Central memory CD8-positive, alpha-beta T cell (primary cell): Measurements from ENCODE around the gene DFFB.
"Not testable (repeated sequence)": the region's sequence is repeated elsewhere in the genome, so short reads cannot be mapped to it uniquely, and the experiment has no call there.

Source experiments
- ATAC-seq: fragments of 150-1000 bp; cut with Tn5 transposase; replicated peaks from 2 replicates; pipeline ENCODE4 v1.10.0; 2022; ENCODE audit warnings: mild to moderate bottlenecking, moderate FRiP score, moderate number of reproducible peaks; ENCODE audit not compliant: poor library complexity, severe bottlenecking; ENCODE audit errors: extremely low read depth
- DNase-seq, 2 donors: peaks; one replicate each; pipeline ENCODE4 v3.0.0; 2021; ENCODE audit warnings: low spot score in 2 of 2
- H3K27ac Mint-ChIP-seq: one replicate; pipeline ENCODE4 v1.8.0; 2022; ENCODE audit warnings: low read depth, mild to moderate bottlenecking, moderate library complexity, mixed read lengths
- H3K27me3 Mint-ChIP-seq: one replicate; pipeline ENCODE4 v1.8.0; 2022; ENCODE audit warnings: mixed read lengths
- H3K36me3 Mint-ChIP-seq: one replicate; pipeline ENCODE4 v1.8.0; 2022; ENCODE audit warnings: mild to moderate bottlenecking, moderate library complexity, mixed read lengths; ENCODE audit not compliant: insufficient read depth
- H3K4me1 Mint-ChIP-seq: one replicate; pipeline ENCODE4 v1.8.0; 2022; ENCODE audit warnings: mixed read lengths
- H3K4me3 Mint-ChIP-seq: one replicate; pipeline ENCODE4 v1.8.0; 2022; ENCODE audit warnings: mild to moderate bottlenecking, moderate library complexity, mixed read lengths
- H3K9me3 Mint-ChIP-seq: one replicate; pipeline ENCODE4 v1.8.0; 2022; ENCODE audit warnings: mixed read lengths

Gene DFFB

DNA sequence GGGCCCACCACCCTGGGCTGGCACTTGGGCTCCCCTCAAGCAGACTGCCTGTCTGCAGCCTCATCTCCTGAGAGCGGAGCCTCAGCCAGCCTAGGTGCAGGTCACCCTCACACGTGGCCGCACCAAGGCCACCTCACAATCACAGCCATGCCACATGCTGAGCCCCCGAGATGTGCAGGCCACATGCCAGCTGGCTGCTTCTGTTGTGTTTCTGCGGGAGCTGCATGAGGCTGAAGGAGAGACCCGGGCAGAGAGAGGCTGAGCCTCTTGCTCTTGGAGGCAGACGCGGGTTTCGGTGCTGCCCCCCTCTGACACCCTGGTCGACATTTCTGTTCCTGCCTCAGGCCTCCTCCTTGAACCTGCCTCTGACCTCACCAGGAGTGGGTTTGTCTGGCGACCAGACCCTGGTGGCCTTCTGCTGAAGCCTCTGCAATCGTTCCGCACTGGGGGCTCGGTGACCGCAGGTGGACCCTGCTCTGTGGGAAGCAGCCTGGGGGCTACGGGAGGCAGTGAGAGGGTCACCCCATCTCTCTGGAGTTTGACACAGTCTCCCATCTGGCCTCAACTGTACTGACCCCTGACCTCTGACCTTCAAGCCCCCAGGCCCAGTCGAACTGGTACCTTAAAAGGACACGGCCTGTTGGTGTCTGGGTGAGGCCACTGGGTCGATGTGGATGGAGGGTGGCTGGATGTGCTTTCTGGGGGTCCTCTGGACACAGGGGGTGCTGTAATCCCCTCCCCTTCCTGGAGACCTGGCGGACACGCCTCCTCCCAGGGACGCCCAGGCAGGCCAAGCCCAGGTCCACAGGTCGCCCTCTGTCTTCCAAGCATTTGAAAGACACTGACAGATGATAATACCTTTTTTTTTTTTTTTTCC lies 55.8 kb downstream of the DFFB start:
- H3K4me3 Mint-ChIP-seq, result no peak overlapping the region
- H3K27me3 Mint-ChIP-seq, result peaks cover 10% of the 10 kb centered on the region
- H3K36me3 Mint-ChIP-seq, result peaks cover 3% of the 10 kb centered on the region
- no peak for DNase-seq
- ATAC-seq, result no peak
- H3K27ac Mint-ChIP-seq, result no peak overlapping the region
- no peaks in the 10 kb centered on the region for H3K9me3 Mint-ChIP-seq
- H3K4me1 Mint-ChIP-seq, result peaks cover 5% of the 10 kb centered on the region

DNA sequence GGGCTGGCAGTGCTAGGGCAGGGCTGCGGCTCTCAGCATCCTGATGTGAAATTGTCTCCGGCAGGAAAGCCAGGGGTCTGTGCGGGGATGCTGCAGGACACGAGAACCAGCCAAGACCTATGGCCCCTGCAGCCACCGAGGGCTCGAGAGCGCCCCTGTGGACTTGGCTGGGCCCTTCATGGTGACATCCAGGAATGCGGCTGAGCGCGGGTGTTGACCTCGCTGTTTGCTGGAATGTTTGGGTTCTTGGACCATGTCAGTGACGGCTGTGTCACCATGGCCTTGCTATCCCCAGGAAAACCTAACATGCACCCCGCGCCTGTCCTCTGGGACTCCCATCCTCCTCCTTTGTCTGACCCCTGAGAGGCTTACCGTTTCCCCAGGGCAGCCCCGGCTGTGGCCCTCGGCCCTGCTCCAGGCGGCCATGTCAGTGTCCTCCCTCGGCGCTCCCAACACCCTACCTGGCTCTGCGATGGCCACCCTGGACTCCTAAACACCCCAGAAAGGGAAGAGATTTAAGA lies 57.1 kb downstream of the DFFB start:
- Mint-ChIP-seq H3K9me3 (no peaks in the 10 kb centered on the region), H3K4me1 (peaks cover 5% of the 10 kb centered on the region), H3K4me3 (no peak overlapping the region), H3K36me3 (peaks cover 3% of the 10 kb centered on the region), H3K27ac (no peak overlapping the region), H3K27me3 (peaks cover 19% of the 10 kb centered on the region)
- no peak for DNase-seq
- no peak for ATAC-seq

- H3K4me3 Mint-ChIP-seq, result no peak overlapping the region
- no peak for ATAC-seq
- peaks cover 5% of the 10 kb centered on the region for H3K4me1 Mint-ChIP-seq
- peaks cover 19% of the 10 kb centered on the region for H3K27me3 Mint-ChIP-seq
- H3K36me3 Mint-ChIP-seq, result peaks cover 3% of the 10 kb centered on the region
- H3K9me3 Mint-ChIP-seq, result no peaks in the 10 kb centered on the region
- DNase-seq, result no peak
- no peak overlapping the region for H3K27ac Mint-ChIP-seq
Observed at GRCh38 chr1:3914911-3915310, 57.6 kb downstream of the DFFB start.

GRCh38 chr1:3915551-3916121 lies 58.4 kb downstream of the DFFB start:
- ATAC-seq (no peak), DNase-seq (no peak)
- Mint-ChIP-seq H3K4me3 (no peak overlapping the region), H3K4me1 (peaks cover 4% of the 10 kb centered on the region), H3K9me3 (no peaks in the 10 kb centered on the region), H3K36me3 (peaks cover 3% of the 10 kb centered on the region), H3K27ac (no peak overlapping the region), H3K27me3 (peaks cover 19% of the 10 kb centered on the region)

GRCh38 chr1:3917761-3918160 lies 60.5 kb downstream of the DFFB start:
- Mint-ChIP-seq H3K4me3 (no peak overlapping the region), H3K27me3 (peaks cover 19% of the 10 kb centered on the region), H3K9me3 (no peaks in the 10 kb centered on the region), H3K4me1 (no peaks in the 10 kb centered on the region), H3K27ac (no peak overlapping the region), H3K36me3 (peaks cover 3% of the 10 kb centered on the region)
- ATAC-seq (no peak), DNase-seq (no peak)

DNA sequence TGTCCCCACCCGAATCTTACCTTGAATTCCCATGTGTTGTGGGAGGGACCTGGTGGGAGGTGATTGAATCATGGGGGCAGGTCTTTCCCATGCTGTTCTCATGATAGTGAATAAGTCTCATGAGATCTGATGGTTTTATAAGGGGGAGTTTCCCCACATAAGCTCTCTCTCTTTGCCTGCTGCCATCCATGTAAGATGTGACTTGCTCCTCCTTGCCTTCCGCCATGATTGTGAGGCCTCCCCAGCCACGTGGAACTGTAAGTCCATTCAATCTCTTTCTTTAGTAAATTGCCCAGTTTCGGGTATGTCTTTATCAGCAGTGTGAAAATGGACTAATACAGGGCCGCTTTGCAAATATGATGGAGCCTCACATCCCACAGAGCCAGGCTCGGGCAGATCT lies 61.1 kb downstream of the DFFB start:
- H3K4me1 Mint-ChIP-seq, H3K27ac Mint-ChIP-seq, ATAC-seq, DNase-seq, H3K36me3 Mint-ChIP-seq, H3K9me3 Mint-ChIP-seq, H3K4me3 Mint-ChIP-seq: not testable (repeated sequence)
- H3K27me3 Mint-ChIP-seq, result peaks cover 19% of the 10 kb centered on the region

DNA sequence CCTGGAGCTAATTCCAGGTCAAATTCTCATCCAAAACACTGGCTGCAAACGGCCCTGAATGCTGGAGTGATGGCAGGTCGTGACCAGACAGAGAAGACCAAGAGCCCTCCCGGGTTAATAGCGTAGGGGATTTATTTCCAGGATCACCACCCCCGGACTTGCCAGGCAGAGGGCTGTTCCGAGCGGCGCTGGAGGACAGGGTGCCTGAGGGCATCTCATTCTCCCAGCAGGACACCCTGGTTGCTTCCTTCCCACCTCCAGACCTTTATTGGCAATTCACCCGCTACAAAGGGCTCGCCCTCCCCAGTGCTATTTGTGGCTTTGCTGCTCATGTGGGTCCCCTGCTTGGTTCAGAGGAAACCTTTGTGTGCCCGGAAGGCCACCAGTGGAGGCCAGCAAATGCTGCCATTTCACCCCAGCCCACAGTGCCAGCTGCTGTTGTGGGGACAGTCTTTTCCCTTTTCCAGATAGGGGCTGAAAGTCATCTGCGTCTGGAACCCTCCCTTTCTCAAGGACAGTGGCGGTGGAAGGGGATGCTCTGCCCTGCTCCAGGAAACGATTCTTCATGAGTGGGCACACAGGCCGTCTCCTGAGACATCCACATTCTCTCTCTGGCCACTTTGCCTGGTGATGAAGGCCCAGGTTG lies 61.8 kb downstream of the DFFB start:
- Mint-ChIP-seq H3K36me3 (no peaks in the 10 kb centered on the region), H3K27ac (no peak overlapping the region), H3K27me3 (peaks cover 19% of the 10 kb centered on the region), H3K9me3 (no peaks in the 10 kb centered on the region), H3K4me1 (no peaks in the 10 kb centered on the region), H3K4me3 (no peak overlapping the region)
- no peak for DNase-seq
- ATAC-seq, result no peak

- H3K36me3 Mint-ChIP-seq, result no peaks in the 10 kb centered on the region
- H3K4me1 Mint-ChIP-seq, result no peaks in the 10 kb centered on the region
- ATAC-seq (no peak), DNase-seq (no peak)
- H3K9me3 Mint-ChIP-seq, result no peaks in the 10 kb centered on the region
- no peak overlapping the region for H3K4me3 Mint-ChIP-seq
- H3K27me3 Mint-ChIP-seq, result peaks cover 19% of the 10 kb centered on the region
- H3K27ac Mint-ChIP-seq, result no peak overlapping the region
Observed at GRCh38 chr1:3919706-3920105, 62.4 kb downstream of the DFFB start.

- DNase-seq, result no peak
- Mint-ChIP-seq H3K4me3 (no peak overlapping the region), H3K27me3 (peaks cover 11% of the 10 kb centered on the region), H3K27ac (no peak overlapping the region), H3K36me3 (no peaks in the 10 kb centered on the region), H3K9me3 (no peaks in the 10 kb centered on the region), H3K4me1 (no peaks in the 10 kb centered on the region)
- ATAC-seq, result no peak
Observed at GRCh38 chr1:3921765-3922164, 64.5 kb downstream of the DFFB start.

- no peaks in the 10 kb centered on the region for H3K4me1 Mint-ChIP-seq
- peak in 1 of 2 donors; percentile 35 for DNase-seq
- ATAC-seq, result peak; percentile 87
- no peaks in the 10 kb centered on the region for H3K9me3 Mint-ChIP-seq
- peaks cover 10% of the 10 kb centered on the region for H3K27me3 Mint-ChIP-seq
- H3K4me3 Mint-ChIP-seq, result no peak overlapping the region
- no peaks in the 10 kb centered on the region for H3K36me3 Mint-ChIP-seq
- no peak overlapping the region for H3K27ac Mint-ChIP-seq
Observed at GRCh38 chr1:3922201-3922725, 65.0 kb downstream of the DFFB start.

DNA sequence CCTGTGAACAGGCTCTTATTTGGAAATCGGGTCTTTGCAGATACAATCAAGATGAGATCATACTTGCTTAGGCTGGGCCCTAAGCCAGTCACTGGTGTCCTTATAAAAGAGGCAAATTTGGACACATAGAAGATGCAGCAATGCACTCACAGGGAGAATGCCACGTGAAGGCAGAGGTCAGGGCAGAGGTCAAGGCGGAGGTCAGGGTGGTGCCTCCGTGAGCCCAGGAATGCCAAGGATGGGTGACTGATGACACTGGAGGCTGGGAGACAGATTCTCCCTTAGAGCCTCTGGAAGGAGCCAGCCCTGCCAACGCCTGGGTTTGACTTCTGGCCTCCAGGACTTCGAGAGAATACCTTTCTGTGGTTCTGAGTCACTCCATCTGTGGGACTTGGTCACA lies 65.6 kb downstream of the DFFB start:
- H3K27ac Mint-ChIP-seq, result no peak overlapping the region
- H3K36me3 Mint-ChIP-seq, result no peaks in the 10 kb centered on the region
- H3K4me3 Mint-ChIP-seq, result no peak overlapping the region
- no peaks in the 10 kb centered on the region for H3K9me3 Mint-ChIP-seq
- DNase-seq (no peak), ATAC-seq (no peak)
- peaks cover 10% of the 10 kb centered on the region for H3K27me3 Mint-ChIP-seq
- H3K4me1 Mint-ChIP-seq, result no peaks in the 10 kb centered on the region

- no peaks in the 10 kb centered on the region for H3K36me3 Mint-ChIP-seq
- no peak overlapping the region for H3K27ac Mint-ChIP-seq
- no peaks in the 10 kb centered on the region for H3K9me3 Mint-ChIP-seq
- peaks cover 3% of the 10 kb centered on the region for H3K27me3 Mint-ChIP-seq
- no peak overlapping the region for H3K4me3 Mint-ChIP-seq
- H3K4me1 Mint-ChIP-seq, result no peaks in the 10 kb centered on the region
- DNase-seq (no peak), ATAC-seq (no peak)
Observed at GRCh38 chr1:3923378-3924185, 66.3 kb downstream of the DFFB start.
